ENCODE data around the gene ARHGAP30. TPM values are rescaled to one million over a fixed set of nuclear protein-coding genes. Genes with fewer than 3 reads are reported as not detected.
A peak's percentile ranks its signal among the peaks of the same experiment; 100 is the strongest.
"Not testable (repeated sequence)": the region's sequence is repeated elsewhere in the genome, so short reads cannot be mapped to it uniquely, and the experiment has no call there.

Gene ARHGAP30
- total RNA-seq, 1 donor from 2014 or later = 2.4 TPM

- no peak for DNase-seq
- TF ChIP-seq, protein P1, sequence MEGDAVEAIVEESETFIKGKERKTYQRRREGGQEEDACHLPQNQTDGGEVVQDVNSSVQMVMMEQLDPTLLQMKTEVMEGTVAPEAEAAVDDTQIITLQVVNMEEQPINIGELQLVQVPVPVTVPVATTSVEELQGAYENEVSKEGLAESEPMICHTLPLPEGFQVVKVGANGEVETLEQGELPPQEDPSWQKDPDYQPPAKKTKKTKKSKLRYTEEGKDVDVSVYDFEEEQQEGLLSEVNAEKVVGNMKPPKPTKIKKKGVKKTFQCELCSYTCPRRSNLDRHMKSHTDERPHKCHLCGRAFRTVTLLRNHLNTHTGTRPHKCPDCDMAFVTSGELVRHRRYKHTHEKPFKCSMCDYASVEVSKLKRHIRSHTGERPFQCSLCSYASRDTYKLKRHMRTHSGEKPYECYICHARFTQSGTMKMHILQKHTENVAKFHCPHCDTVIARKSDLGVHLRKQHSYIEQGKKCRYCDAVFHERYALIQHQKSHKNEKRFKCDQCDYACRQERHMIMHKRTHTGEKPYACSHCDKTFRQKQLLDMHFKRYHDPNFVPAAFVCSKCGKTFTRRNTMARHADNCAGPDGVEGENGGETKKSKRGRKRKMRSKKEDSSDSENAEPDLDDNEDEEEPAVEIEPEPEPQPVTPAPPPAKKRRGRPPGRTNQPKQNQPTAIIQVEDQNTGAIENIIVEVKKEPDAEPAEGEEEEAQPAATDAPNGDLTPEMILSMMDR (IDR thresholded peaks at IDR 0.05; ENCODE audit: borderline replicate concordance) = no peak
- no peaks in the 10 kb centered on the region for H3K27me3 ChIP-seq (ENCODE audit: low read depth)
- H3K4me3 ChIP-seq = no peak overlapping the region
- H3K9me3 ChIP-seq (replicated peaks) = no peaks in the 10 kb centered on the region
- no peak overlapping the region for H3K27ac ChIP-seq (replicated peaks)
- intact Hi-C loops (cut with micrococcal nuclease) = no loop called here
- H3K4me1 ChIP-seq = peaks cover 20% of the 10 kb centered on the region
- peaks cover 8% of the 10 kb centered on the region for H3K36me3 ChIP-seq
Measured at GRCh38 chr1:161033751-161034150, 35.9 kb downstream of the ARHGAP30 start.

GRCh38 chr1:161032409-161032808 is 37.3 kb downstream of the ARHGAP30 start:
- intact Hi-C loops (cut with micrococcal nuclease) = no loop called here
- TF ChIP-seq, protein P1 (IDR thresholded peaks at IDR 0.05; ENCODE audit: borderline replicate concordance) = no peak
- no peak overlapping the region for H3K4me3 ChIP-seq
- no peak for DNase-seq
- no peaks in the 10 kb centered on the region for H3K27me3 ChIP-seq (ENCODE audit: low read depth)
- H3K36me3 ChIP-seq = peaks cover under 1% of the 10 kb centered on the region
- H3K4me1 ChIP-seq = peaks cover 12% of the 10 kb centered on the region
- no peak overlapping the region for H3K27ac ChIP-seq (replicated peaks)
- H3K9me3 ChIP-seq (replicated peaks) = no peaks in the 10 kb centered on the region

GRCh38 chr1:161031874-161032273 is 37.8 kb downstream of the ARHGAP30 start:
- TF ChIP-seq, protein P1 (IDR thresholded peaks at IDR 0.05; ENCODE audit: borderline replicate concordance) = no peak
- no peaks in the 10 kb centered on the region for H3K36me3 ChIP-seq
- peaks cover 12% of the 10 kb centered on the region for H3K4me1 ChIP-seq
- no peak for DNase-seq
- H3K9me3 ChIP-seq (replicated peaks) = no peaks in the 10 kb centered on the region
- intact Hi-C loops (cut with micrococcal nuclease) = no loop called here
- H3K27me3 ChIP-seq (ENCODE audit: low read depth) = no peaks in the 10 kb centered on the region
- no peak overlapping the region for H3K4me3 ChIP-seq
- H3K27ac ChIP-seq (replicated peaks) = no peak overlapping the region

DNA sequence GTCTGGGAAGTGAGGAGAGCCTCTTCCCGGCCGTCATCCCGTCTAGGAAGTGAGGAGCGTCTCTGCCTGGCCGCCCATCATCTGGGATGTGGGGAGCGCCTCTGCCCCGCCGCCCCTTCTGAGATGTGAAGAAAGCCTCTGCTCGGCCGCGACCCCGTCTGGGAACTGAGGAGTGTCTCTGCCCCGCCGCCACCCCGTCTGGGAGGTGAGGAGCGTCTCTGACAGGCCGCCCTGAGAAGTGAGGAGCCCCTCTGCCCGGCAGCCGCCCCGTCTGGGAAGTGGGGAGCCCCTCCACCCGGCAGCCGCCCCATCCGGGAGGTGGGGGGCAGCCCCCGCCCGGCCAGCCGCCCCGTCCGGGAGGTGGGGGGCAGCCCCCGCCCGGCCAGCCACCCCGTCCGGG is 40.2 kb downstream of the ARHGAP30 start:
- H3K27ac ChIP-seq (replicated peaks); H3K36me3 ChIP-seq; DNase-seq; H3K27me3 ChIP-seq (ENCODE audit: low read depth); H3K4me3 ChIP-seq; H3K9me3 ChIP-seq (replicated peaks); intact Hi-C loops (cut with micrococcal nuclease): not testable (repeated sequence)
- peaks cover 12% of the 10 kb centered on the region for H3K4me1 ChIP-seq

GRCh38 chr1:161026954-161027353 is 42.7 kb downstream of the ARHGAP30 start:
- intact Hi-C loops (cut with micrococcal nuclease); H3K27me3 ChIP-seq (ENCODE audit: low read depth): not testable (repeated sequence)

GRCh38 chr1:161022432-161022831 is 47.3 kb downstream of the ARHGAP30 start:
- DNase-seq = not testable (repeated sequence)

More at GRCh38 chr1:161026954-161027353, 42.7 kb downstream of the ARHGAP30 start:
- not testable (repeated sequence) for H3K27ac ChIP-seq (replicated peaks); H3K9me3 ChIP-seq (replicated peaks); H3K36me3 ChIP-seq; DNase-seq; H3K4me1 ChIP-seq; H3K4me3 ChIP-seq

DNA sequence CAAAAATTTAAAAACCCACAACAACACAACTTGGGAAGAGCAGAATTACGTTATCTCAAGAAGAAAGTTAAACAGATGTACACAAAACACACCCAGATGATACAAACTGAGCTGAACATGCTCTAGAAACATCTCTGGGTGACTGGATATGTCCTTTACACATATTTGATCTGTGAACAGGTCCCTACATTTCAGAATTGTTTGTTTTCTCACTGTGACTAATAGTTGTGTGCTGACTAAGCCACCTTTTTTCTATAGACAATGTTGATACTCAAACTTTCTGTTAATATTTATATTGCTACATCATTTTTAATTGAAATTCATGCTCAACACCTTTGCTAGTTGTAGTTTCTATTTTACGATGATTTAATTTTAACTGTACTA is 47.7 kb downstream of the ARHGAP30 start:
- intact Hi-C loops (cut with micrococcal nuclease) = no loop called here
- Histone ChIP-seq H3K27me3 (ENCODE audit: low read depth) (peaks cover 4% of the 10 kb centered on the region), H3K27ac (replicated peaks) (no peak overlapping the region), H3K9me3 (replicated peaks) (no peaks in the 10 kb centered on the region), H3K4me3 (peak overlapping the region; percentile 76), H3K4me1 (peaks cover 39% of the 10 kb centered on the region), H3K36me3 (no peaks in the 10 kb centered on the region)
- no peak for DNase-seq
- TF ChIP-seq, protein P1 (IDR thresholded peaks at IDR 0.05; ENCODE audit: borderline replicate concordance) = no peak

More at GRCh38 chr1:161022432-161022831, 47.3 kb downstream of the ARHGAP30 start:
- H3K27me3 ChIP-seq (ENCODE audit: low read depth); H3K36me3 ChIP-seq; H3K9me3 ChIP-seq (replicated peaks); H3K27ac ChIP-seq (replicated peaks); H3K4me3 ChIP-seq; intact Hi-C loops (cut with micrococcal nuclease): not testable (repeated sequence)
- H3K4me1 ChIP-seq = peaks cover 39% of the 10 kb centered on the region
